Activated T-cell treated with anti-CD3 and anti-CD28 coated beads, Interleukin-2, amount 50 U/mL, for 4 hours (primary cell): ENCODE data around the gene MLXIP. TPM values are rescaled to one million over a fixed set of nuclear protein-coding genes. Genes with fewer than 3 reads are reported as not detected.
"Not testable (repeated sequence)": the region's sequence is repeated elsewhere in the genome, so short reads cannot be mapped to it uniquely, and the experiment has no call there.

ENCODE experiments used
- ATAC-seq, 2 donors: fragments of 200-7000 bp; cut with Tn5 transposase; one replicate each; pipeline ENCODE4 v1.10.0; 2021
- DNase-seq: peaks from one replicate; pipeline ENCODE4 v3.0.0-alpha.2; 2020
- H3K27me3 Mint-ChIP-seq: one replicate; pipeline ENCODE4 v1.8.0; 2021; ENCODE audit warnings: low read depth, mixed read lengths
- H3K36me3 Mint-ChIP-seq: one replicate; pipeline ENCODE4 v1.8.0; 2022; ENCODE audit warnings: mixed read lengths; ENCODE audit not compliant: insufficient read depth
- H3K4me1 Mint-ChIP-seq: one replicate; pipeline ENCODE4 v1.8.0; 2021; ENCODE audit warnings: low read depth, mixed read lengths
- H3K4me3 Mint-ChIP-seq: one replicate; pipeline ENCODE4 v1.8.0; 2021; ENCODE audit warnings: mild to moderate bottlenecking, moderate library complexity, mixed read lengths
- H3K9me3 Mint-ChIP-seq: one replicate; pipeline ENCODE4 v1.8.0; 2021; ENCODE audit warnings: mixed read lengths
- total RNA-seq, 3 donors: library from RNA; stranded (reverse); gene quantifications; one replicate each; pipeline ENCODE4 v1.2.1, GENCODE V29; 2021

MLXIP gene
- total RNA-seq, 3 donors from 2014 or later, result 35.9 to 42.3 (median 37.9) TPM

DNA sequence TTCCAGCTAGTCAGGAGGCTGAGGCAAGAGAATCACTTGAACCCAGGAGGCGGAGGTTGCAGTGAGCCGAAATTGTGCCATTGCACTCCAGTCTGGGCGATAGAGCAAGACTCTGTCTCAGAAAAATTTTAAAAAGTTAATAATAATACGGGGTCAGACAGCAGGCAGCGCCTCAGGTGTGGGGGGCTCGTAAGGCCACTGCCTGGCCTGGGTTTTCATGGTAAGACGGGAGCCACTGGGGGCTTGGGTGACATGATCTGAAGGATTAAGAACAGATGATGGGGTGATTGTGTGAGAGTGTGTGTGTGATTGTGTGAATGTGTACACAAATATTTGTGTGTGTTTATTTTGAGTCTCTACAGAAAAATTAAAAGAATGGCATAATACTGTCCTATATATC is 33.3 kb upstream of the MLXIP start:
- no peaks in the 10 kb centered on the region for H3K9me3 Mint-ChIP-seq
- no peaks in the 10 kb centered on the region for H3K36me3 Mint-ChIP-seq
- no peaks in the 10 kb centered on the region for H3K4me1 Mint-ChIP-seq
- no peak overlapping the region for H3K4me3 Mint-ChIP-seq
- no peaks in the 10 kb centered on the region for H3K27me3 Mint-ChIP-seq
- no peak for ATAC-seq
- DNase-seq, result no peak

DNA sequence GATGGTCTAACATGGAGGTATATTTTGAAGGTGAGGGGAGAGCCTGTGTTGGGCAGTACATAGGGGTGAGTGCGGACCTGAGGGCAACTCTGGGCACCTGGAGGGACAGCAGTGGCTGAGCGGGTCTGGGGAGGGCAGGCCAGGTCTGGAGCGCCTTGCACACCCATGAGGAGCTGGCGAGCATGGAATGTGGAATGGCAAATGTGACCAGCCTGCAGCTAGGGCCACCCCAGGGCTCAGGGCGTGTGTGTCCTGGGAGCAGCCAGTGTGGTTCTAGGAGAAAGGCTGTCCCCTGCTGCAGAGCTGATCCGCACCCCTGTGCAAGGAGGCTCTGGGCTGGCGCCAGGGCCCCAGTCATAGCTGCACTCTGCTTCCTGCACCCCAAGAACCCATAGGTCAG is 32.4 kb upstream of the MLXIP start:
- ATAC-seq (no peak), DNase-seq (no peak)
- no peaks in the 10 kb centered on the region for H3K27me3 Mint-ChIP-seq
- H3K9me3 Mint-ChIP-seq, result no peaks in the 10 kb centered on the region
- no peaks in the 10 kb centered on the region for H3K36me3 Mint-ChIP-seq
- no peak overlapping the region for H3K4me3 Mint-ChIP-seq
- H3K4me1 Mint-ChIP-seq, result no peaks in the 10 kb centered on the region

DNA sequence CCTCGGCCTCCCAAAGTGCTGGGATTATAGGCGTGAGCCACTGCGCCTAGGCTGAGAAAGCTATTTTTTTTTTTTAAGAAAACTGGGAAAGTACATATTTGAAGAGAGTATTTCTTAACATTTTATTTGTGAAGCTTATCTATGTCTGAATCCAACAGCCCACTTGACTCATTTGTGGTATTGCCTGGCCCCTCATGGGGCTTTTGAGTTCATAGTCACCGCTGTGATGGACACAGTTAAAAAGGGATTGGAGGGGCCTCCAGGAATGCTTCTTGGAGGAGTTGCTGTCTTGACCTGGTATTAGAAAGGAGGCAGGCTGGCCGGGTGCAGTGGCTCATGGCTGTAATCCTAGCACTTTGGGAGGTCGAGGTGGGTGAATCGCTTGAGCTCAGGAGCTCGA is 30.4 kb upstream of the MLXIP start:
- DNase-seq (no peak), ATAC-seq (no peak)
- Mint-ChIP-seq H3K4me3 (no peak overlapping the region), H3K27me3 (no peaks in the 10 kb centered on the region), H3K4me1 (no peaks in the 10 kb centered on the region), H3K9me3 (no peaks in the 10 kb centered on the region), H3K36me3 (no peaks in the 10 kb centered on the region)

DNA sequence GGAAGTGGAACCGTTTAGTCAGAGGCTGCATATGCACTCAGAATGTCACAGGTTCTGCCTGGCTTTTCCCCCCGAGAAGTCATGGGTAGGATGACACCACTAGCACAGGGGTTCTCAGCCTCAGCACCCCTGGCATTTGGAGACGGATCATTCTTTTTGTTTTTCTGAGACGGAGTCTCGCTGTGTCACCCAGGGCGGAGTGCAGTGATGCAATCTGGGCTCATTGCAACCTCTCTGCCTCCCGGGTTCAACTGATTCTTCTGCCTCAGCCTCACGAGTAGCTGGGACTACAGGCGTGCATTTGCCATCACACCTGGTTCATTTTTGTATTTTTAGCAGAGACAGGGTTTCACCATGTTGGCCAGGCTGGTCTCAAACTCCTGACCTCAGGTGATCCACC is 28.7 kb upstream of the MLXIP start:
- Mint-ChIP-seq H3K9me3 (no peaks in the 10 kb centered on the region), H3K27me3 (no peaks in the 10 kb centered on the region), H3K36me3 (no peaks in the 10 kb centered on the region), H3K4me3 (no peak overlapping the region), H3K4me1 (peaks cover 3% of the 10 kb centered on the region)
- ATAC-seq, result no peak
- no peak for DNase-seq

DNA sequence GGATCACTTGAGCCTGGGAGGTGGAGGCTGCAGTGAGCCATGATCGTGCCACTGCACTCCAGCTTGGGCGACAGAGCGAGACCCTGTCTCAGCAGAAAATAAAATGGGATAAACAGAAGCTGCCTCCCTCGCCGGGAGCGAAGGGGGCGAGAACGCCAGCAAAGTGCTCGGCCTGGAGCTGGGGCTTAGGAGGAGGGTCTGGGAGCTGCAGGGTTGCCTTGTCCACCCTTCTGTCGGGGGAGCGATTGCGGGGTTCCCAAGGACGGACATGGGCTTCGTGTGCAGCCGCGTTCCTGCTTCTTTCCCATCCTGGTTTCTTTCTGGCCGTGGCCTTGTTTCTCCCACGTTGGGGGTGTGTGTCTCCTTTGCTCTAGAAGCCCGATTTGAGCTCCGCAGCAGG is 27.9 kb upstream of the MLXIP start:
- no peak for DNase-seq
- Mint-ChIP-seq H3K9me3 (no peaks in the 10 kb centered on the region), H3K36me3 (no peaks in the 10 kb centered on the region), H3K27me3 (no peaks in the 10 kb centered on the region), H3K4me1 (peaks cover 3% of the 10 kb centered on the region), H3K4me3 (no peak overlapping the region)
- ATAC-seq, result no peak

DNA sequence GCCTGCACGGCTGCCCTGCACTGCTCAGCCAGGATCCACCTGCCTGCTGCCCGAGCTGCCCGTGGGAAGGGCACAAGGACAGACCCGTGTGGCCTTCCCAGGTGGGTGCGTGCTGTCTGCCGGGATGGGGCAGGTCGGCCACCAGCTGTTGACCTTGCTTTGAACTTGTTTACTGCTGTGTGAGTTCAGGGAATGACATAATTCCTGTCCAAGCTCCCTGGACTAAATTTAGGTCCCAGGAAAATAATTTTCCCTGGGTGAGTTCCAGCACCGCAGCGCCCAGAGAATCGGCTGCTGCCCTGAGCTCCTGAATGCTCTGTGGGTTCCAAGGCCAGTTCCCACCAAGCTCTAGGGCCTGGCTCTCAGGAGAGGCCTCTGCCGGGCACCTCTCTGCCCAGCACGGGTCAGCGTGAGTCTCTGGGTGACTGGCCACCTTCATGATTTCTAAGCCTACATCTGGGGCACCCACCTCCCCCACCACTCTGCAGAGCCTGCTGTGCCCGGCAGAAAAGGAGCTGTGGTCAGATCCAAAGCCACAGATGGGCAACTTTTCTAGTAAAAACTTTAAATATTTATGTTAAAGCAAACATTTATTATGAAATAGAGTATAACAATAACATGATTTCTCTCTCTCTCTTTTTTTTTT is 27.2 kb upstream of the MLXIP start:
- no peak overlapping the region for H3K4me3 Mint-ChIP-seq
- H3K4me1 Mint-ChIP-seq, result peaks cover 3% of the 10 kb centered on the region
- no peak for ATAC-seq
- no peaks in the 10 kb centered on the region for H3K9me3 Mint-ChIP-seq
- H3K27me3 Mint-ChIP-seq, result no peaks in the 10 kb centered on the region
- DNase-seq, result no peak
- H3K36me3 Mint-ChIP-seq, result no peaks in the 10 kb centered on the region

DNA sequence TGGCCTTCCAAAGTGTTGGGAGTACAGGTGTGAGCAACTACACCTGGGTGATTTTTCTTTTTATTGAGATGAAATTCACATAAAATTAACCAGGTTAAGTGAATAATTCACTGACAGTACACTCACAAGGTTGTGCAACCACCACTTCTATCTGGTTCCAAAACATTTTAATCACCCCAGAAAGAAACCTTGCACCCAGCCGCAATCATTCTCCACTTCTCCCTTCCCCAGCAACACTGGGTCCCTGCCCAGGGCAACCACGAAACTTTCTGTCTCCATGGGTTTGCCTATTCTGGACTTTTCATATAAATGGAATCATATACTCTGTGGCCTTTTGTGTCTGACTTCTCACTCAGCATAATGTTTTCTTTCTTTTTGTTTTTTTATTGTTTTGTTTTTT is 26.3 kb upstream of the MLXIP start:
- no peaks in the 10 kb centered on the region for H3K27me3 Mint-ChIP-seq

DNA sequence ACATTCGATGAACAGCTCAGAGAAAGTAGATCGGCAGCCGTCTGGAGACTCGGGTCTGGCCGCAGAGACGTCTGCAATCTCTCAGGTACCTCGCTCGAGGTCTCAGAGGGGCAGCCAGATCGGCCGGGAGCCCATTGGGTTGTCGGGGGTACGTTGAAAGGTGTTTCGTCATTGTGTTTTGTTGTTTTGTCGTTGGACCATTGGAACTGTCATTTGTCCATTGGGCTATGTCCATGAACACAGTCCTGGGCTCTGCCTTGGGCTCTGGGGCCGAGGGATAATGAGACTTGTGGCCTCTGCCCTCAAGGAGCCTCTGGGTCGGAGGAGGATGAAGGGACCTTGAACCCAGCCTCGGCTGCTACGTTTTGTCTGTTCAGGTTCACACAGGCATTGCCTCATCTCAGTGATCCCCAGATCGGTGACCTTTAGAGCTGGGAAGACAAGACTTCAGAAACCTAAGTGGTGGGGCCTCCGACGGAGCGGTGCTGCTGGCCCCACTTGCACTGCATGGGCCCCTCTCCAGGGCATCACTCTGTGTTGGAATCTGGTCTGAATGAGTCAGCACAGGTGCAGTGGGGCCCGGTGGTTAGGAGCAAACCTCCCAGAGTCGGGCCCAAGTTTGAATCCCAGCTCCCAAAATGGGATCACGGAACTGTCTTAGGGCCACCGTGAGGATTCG is 23.6 kb upstream of the MLXIP start:
- DNase-seq (no peak), ATAC-seq (no peak)
- Mint-ChIP-seq H3K4me1 (peaks cover 3% of the 10 kb centered on the region), H3K27me3 (no peaks in the 10 kb centered on the region), H3K4me3 (no peak overlapping the region), H3K36me3 (no peaks in the 10 kb centered on the region), H3K9me3 (no peaks in the 10 kb centered on the region)

More for the DNA sequence above, 26.3 kb upstream of the MLXIP start:
- no peaks in the 10 kb centered on the region for H3K9me3 Mint-ChIP-seq
- DNase-seq, result no peak
- H3K4me3 Mint-ChIP-seq, result no peak overlapping the region
- peaks cover 3% of the 10 kb centered on the region for H3K4me1 Mint-ChIP-seq
- no peaks in the 10 kb centered on the region for H3K36me3 Mint-ChIP-seq
- ATAC-seq, result no peak

DNA sequence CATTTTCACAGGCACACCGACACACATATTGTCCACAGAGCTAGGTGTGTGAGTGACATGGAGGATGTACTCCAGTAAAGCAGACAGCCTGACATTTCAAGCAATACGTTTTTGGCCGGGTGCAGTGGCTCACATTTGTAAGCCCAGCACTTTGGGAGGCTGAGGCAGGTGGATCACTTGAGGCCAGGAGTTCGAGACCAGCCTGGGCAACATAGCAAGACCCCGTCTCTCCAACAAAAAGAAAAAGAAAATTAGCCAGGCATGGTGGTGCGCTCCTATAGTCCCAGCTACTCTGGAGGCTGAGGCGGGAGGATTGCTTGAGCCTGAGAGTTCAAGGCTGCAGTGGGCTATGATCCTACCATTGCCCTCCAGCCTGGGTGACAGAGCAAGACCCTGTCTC is 22.1 kb upstream of the MLXIP start:
- H3K4me3 Mint-ChIP-seq, H3K27me3 Mint-ChIP-seq, H3K4me1 Mint-ChIP-seq, H3K36me3 Mint-ChIP-seq, DNase-seq, H3K9me3 Mint-ChIP-seq, ATAC-seq: not testable (repeated sequence)

DNA sequence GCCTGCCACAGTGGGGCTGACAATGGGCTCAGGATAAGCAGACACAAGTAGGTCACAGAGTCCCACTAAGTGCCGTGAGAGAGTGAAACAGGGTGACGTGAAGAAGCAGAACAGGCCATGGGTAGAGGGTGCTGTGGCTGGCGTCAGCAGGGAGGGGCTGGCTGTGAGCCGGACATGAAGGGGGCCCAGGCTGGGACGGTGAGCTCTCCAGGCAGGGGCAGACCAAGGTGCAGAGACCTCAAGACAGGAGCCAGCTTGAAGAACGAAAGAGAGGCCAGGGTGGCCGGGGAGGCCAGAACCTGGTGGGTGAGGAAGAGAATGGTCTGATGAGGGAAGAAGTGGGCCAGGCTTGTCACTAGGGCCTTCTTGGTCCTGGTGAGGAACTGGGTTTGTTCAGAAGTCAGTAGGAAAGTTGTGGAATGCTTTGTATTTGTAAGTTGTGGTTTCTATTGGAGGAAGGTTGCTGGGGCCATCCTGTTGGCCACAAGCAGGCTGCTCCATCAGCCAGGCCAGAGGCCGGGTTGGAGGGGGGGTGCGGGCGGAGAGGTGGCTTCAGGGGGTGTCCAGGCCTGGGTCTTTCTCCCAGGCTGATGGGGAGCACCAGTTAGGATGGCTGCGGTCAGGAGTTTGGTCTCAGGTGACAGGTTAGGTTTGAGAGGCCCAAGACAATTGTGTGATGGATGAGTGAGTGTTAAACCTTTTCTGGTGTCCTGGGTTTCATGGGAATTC is 21.4 kb upstream of the MLXIP start:
- no peaks in the 10 kb centered on the region for H3K27me3 Mint-ChIP-seq
- H3K36me3 Mint-ChIP-seq, result no peaks in the 10 kb centered on the region
- H3K4me1 Mint-ChIP-seq, result peaks cover 3% of the 10 kb centered on the region
- no peaks in the 10 kb centered on the region for H3K9me3 Mint-ChIP-seq
- ATAC-seq (no peak), DNase-seq (no peak)
- H3K4me3 Mint-ChIP-seq, result no peak overlapping the region

DNA sequence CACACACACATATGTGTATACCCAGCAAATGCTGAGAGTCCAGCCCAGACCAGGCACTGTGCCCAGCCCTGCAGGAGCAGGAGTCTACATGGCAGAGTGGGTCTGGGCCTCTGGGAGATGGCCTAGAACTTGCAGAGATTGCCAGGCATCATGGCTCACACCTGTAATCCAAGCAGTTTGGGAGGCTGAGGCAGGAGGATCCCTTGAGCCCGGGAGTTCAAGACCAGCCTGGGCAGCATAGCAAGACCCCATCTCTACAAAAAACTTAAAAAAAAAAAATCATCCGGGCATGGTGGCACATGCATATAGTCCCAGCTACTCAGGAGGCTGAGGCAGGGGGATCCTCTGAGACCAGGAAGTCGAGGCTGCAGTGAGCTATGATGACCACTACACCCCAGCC is 20.8 kb upstream of the MLXIP start:
- Mint-ChIP-seq H3K27me3 (no peaks in the 10 kb centered on the region), H3K4me3 (no peak overlapping the region), H3K36me3 (no peaks in the 10 kb centered on the region), H3K9me3 (no peaks in the 10 kb centered on the region), H3K4me1 (peaks cover 3% of the 10 kb centered on the region)
- no peak for DNase-seq
- ATAC-seq, result no peak

DNA sequence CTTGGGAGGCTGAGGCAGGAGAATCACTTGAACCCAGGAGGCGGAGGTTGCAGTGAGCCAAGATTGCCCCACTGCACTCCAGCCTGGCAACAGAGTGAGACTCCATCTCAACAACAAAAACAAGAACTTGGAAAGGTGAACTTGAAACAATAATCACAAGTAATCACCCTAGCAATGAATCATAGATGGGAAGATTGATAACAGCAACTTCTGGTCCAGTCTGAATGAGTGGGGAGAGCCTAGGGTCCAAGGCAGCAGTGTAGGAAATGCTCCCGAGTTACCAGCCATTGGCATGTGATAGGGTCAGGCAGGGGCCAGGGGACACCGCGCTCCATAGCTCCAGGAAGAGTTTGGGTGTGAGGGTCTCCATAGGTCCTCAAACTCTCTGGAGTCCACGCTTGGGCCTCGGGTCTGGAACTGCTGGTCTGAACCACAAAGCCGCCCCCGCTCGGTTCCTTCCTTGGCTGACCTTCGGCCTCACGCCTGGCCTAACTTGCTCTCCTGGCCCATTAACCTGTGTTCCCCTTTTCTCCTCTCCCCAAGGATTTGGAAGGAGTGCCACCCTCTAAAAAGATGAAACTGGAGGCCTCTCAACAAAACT is 19.9 kb upstream of the MLXIP start:
- H3K9me3 Mint-ChIP-seq, result no peaks in the 10 kb centered on the region
- DNase-seq (no peak), ATAC-seq (no peak)
- H3K36me3 Mint-ChIP-seq, result no peaks in the 10 kb centered on the region
- H3K4me3 Mint-ChIP-seq, result no peak overlapping the region
- no peaks in the 10 kb centered on the region for H3K27me3 Mint-ChIP-seq
- peaks cover 9% of the 10 kb centered on the region for H3K4me1 Mint-ChIP-seq

DNA sequence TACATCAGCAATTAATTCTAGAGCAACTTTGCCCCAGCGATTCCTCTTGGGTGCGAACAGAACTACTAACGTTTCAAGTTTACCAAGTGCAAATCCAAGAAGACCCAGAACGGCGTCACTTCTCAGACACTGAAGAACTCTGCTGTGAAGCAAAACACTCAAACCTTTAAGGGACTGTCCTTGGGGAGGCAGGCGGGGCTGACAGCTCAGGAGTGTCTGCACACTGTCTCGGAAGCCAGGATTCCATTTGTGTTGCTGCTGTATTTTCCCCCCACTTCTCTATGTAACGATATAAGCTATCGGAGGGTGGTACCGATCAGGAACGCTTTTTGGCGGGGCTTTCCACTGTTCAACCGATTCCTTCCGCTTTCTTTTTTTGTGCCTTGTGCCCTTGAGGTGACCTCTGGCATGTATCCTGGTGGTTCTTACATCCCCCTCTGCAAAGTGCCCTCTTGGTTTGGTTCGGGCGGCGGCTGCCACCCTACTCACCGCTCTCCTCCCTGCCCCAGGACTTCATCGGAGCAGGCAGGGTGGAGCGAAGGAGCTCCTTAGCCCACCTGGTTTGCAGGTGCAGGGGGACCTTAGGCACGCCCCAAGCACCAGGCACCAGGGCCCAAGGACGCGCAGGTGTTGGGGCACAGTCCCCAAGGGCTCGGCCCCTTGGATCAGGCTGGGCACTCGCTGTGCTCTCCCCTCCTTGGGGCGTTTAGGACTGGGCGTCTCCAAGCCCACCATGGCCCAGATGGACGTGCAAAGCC is 19.2 kb upstream of the MLXIP start:
- Mint-ChIP-seq H3K36me3 (no peaks in the 10 kb centered on the region), H3K4me1 (peaks cover 9% of the 10 kb centered on the region), H3K27me3 (no peaks in the 10 kb centered on the region)

DNA sequence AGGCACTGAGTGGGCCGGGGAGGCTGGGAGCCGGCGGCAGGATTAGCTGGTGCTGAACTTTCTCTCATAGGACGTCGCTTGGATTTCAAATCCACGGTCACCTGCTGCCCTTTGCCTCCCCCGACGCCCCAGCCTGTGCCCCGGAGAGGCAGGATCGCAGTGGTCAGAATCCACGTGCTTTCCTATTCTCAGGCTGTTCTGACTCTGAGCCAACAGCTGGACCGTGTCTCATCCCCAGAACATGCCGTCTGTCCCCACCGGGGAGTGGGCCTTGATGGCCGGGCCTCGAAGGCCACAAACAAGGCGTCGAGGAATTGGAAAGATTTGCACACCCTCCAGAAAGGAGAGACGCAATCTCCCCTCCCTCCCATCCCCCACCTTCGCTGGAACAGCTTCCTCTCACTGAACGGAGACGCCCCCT is 18.5 kb upstream of the MLXIP start:
- H3K36me3 Mint-ChIP-seq, result no peaks in the 10 kb centered on the region
- H3K9me3 Mint-ChIP-seq, result no peaks in the 10 kb centered on the region
- peaks cover 8% of the 10 kb centered on the region for H3K4me1 Mint-ChIP-seq
- no peak overlapping the region for H3K4me3 Mint-ChIP-seq
- no peaks in the 10 kb centered on the region for H3K27me3 Mint-ChIP-seq
- no peak for DNase-seq
- no peak for ATAC-seq

More for the DNA sequence above, 19.2 kb upstream of the MLXIP start:
- H3K4me3 Mint-ChIP-seq, result no peak overlapping the region
- DNase-seq (no peak), ATAC-seq (no peak)
- H3K9me3 Mint-ChIP-seq, result no peaks in the 10 kb centered on the region
